Calu3 (cell line): ENCODE data around the gene TMEM273. TPM values are rescaled to one million over a fixed set of nuclear protein-coding genes. Genes with fewer than 3 reads are reported as not detected.

ENCODE experiments used
- BruUV-seq: library from RNA; stranded (reverse); fragments of 400-500 nt; replicated peaks from 2 replicates; lab custom pipeline; 2021; lab: Mats Ljungman, UMichigan
- CTCF ChIA-PET: fragments of 300-600 bp; sonication (Branson Sonifier 250); formaldehyde crosslinking; loops from one replicate; lab custom pipeline; 2022; ENCODE audit warnings: antibody characterized with exemption; lab: Charles Lee
- DNase-seq: peaks from one replicate; pipeline ENCODE4 v3.0.0; 2022
- H3K27ac Mint-ChIP-seq: one replicate; pipeline ENCODE4 v1.8.0; 2022; ENCODE audit warnings: mixed read lengths; ENCODE audit not compliant: unreplicated experiment
- H3K27me3 Mint-ChIP-seq: one replicate; pipeline ENCODE4 v1.8.0; 2022; ENCODE audit warnings: mixed read lengths; ENCODE audit not compliant: unreplicated experiment
- H3K36me3 Mint-ChIP-seq: one replicate; pipeline ENCODE4 v1.8.0; 2022; ENCODE audit warnings: mild to moderate bottlenecking, moderate library complexity, mixed read lengths; ENCODE audit not compliant: insufficient read depth, unreplicated experiment
- H3K4me1 Mint-ChIP-seq: one replicate; pipeline ENCODE4 v1.8.0; 2022; ENCODE audit warnings: mild to moderate bottlenecking, low read depth, mixed read lengths; ENCODE audit not compliant: unreplicated experiment
- H3K4me3 Mint-ChIP-seq: one replicate; pipeline ENCODE4 v1.8.0; 2022; ENCODE audit warnings: mild to moderate bottlenecking, low read depth, moderate library complexity, mixed read lengths; ENCODE audit not compliant: unreplicated experiment
- H3K9me3 Mint-ChIP-seq: one replicate; pipeline ENCODE4 v1.8.0; 2022; ENCODE audit warnings: low read depth, mixed read lengths; ENCODE audit not compliant: unreplicated experiment
- CTCF ChIP-seq: fragments of 200-600 bp; IDR thresholded peaks from one replicate; pipeline ENCODE4 v1.8.0; 2022; ENCODE audit warnings: antibody characterized with exemption; ENCODE audit not compliant: unreplicated experiment
- intact Hi-C: fragments of 100-400 bp; cut with micrococcal nuclease; formaldehyde crosslinking; loops from one replicate; pipeline ENCODE4 v1.10.0; 2022; ENCODE audit not compliant: unreplicated experiment
- total RNA-seq: library from RNA; stranded (reverse); gene quantifications from 2 replicates; pipeline ENCODE4 v1.2.3, GENCODE V29; 2022

The TMEM273 gene
- total RNA-seq, 1 experiment from 2014 or later = not detected

- no TSS peak for BruUV-seq
- Mint-ChIP-seq H3K36me3 (no peaks in the 10 kb centered on the region), H3K27ac (no peak overlapping the region), H3K27me3 (peaks cover 71% of the 10 kb centered on the region), H3K4me1 (no peaks in the 10 kb centered on the region), H3K9me3 (no peaks in the 10 kb centered on the region), H3K4me3 (no peak overlapping the region)
- intact Hi-C loops = no loop called here
- no peak for TF ChIP-seq CTCF
- DNase-seq = no peak
- CTCF ChIA-PET = no interaction called here
These were observed 72.2 kb downstream of the TMEM273 start for GRCh38 chr10:49115796-49116508.

- no TSS peak for BruUV-seq
- H3K4me1 Mint-ChIP-seq = no peaks in the 10 kb centered on the region
- no peak for DNase-seq
- no peak within 1 kb of the TSS for H3K27ac Mint-ChIP-seq
- intact Hi-C loops = no loop called here
- no peaks in the 10 kb centered on the region for H3K36me3 Mint-ChIP-seq
- no peak within 1 kb of the TSS for H3K4me3 Mint-ChIP-seq
- H3K27me3 Mint-ChIP-seq = peaks cover 71% of the 10 kb centered on the region
- H3K9me3 Mint-ChIP-seq = no peaks in the 10 kb centered on the region
- CTCF ChIA-PET = no interaction called here
- TF ChIP-seq CTCF = no peak
These were observed 73.0 kb downstream of the TMEM273 start, which contains the start of gene VSTM4 for GRCh38 chr10:49115015-49115795. Gene VSTM4, minus strand, starts transcription at chr10:49115522. Its CDS starts 37 bp downstream, at chr10:49115485.

GRCh38 chr10:49114718-49115014, 73.5 kb downstream of the TMEM273 start:
- TF ChIP-seq CTCF = no peak
- Mint-ChIP-seq H3K27me3 (peaks cover 71% of the 10 kb centered on the region), H3K27ac (no peak overlapping the region), H3K4me3 (no peak overlapping the region), H3K4me1 (no peaks in the 10 kb centered on the region), H3K9me3 (no peaks in the 10 kb centered on the region), H3K36me3 (no peaks in the 10 kb centered on the region)
- intact Hi-C loops = no loop called here
- DNase-seq = no peak
- no TSS peak for BruUV-seq
- CTCF ChIA-PET = no interaction called here

- H3K4me3 Mint-ChIP-seq = no peak overlapping the region
- H3K27me3 Mint-ChIP-seq = peaks cover 68% of the 10 kb centered on the region
- H3K4me1 Mint-ChIP-seq = no peaks in the 10 kb centered on the region
- CTCF ChIA-PET = no interaction called here
- DNase-seq = no peak
- no peak overlapping the region for H3K27ac Mint-ChIP-seq
- no peak for TF ChIP-seq CTCF
- intact Hi-C loops = no loop called here
- no peaks in the 10 kb centered on the region for H3K36me3 Mint-ChIP-seq
- BruUV-seq = no TSS peak
- H3K9me3 Mint-ChIP-seq = no peaks in the 10 kb centered on the region
These were observed 74.5 kb downstream of the TMEM273 start for GRCh38 chr10:49113741-49114141.
